ENCODE measurements around the gene GVQW3. TPM values are rescaled to one million over a fixed set of nuclear protein-coding genes. Genes with fewer than 3 reads are reported as not detected.

GVQW3 gene
- total and polyA plus RNA-seq, 2 of the 8 experiments (the other 6 are each of a cell fraction or from before 2014, with no cell fraction given), result 5.5 to 8.1 TPM

- Histone ChIP-seq H2BK5ac (ENCODE audit: low read depth, low read length) (no peak overlapping the region), H3K14ac (ENCODE audit: insufficient read length) (no peak overlapping the region), H3K18ac (ENCODE audit: extremely low read depth, low read length) (no peak overlapping the region), H3K4me3 (ENCODE audit: extremely low read depth in 1 of 4, insufficient read depth in 2 of 4, low read depth in 3 of 4, low read length in 4 of 4) (no peak overlapping the region), H2AFZ (ENCODE audit: low read length) (no peak overlapping the region), H2BK12ac (ENCODE audit: low read depth, low read length) (no peak overlapping the region), H3K9ac (replicated peaks in 1 of 4; ENCODE audit: extremely low read depth in 1 of 4, low read depth in 3 of 4, low read length in 3 of 4) (no peak overlapping the region), H3K36me3 (ENCODE audit: control insufficient read depth in 2 of 4, insufficient read depth in 4 of 4, low read length in 3 of 4) (no peaks in the 10 kb centered on the region), H4K8ac (ENCODE audit: extremely low read depth, insufficient read depth, low read length) (no peak overlapping the region), H4K20me1 (replicated peaks in 1 of 2; ENCODE audit: control insufficient read depth in 1 of 2, insufficient read depth in 2 of 2, low read length in 2 of 2) (peaks cover 0 to 1% of the 10 kb centered on the region in 2 experiments), H3K23me2 (ENCODE audit: low read depth, low read length) (no peaks in the 10 kb centered on the region), H3K4me1 (replicated peaks in 1 of 4; ENCODE audit: control insufficient read depth in 3 of 4, insufficient read depth in 4 of 4, low read length in 3 of 4) (no peaks in the 10 kb centered on the region), H3K23ac (ENCODE audit: insufficient read length) (no peak overlapping the region), H3K4ac (replicated peaks; ENCODE audit: insufficient read length, low read depth, low read length) (no peak overlapping the region), H3K9me3 (ENCODE audit: insufficient read depth in 2 of 2, low read depth in 1 of 2, low read length in 1 of 2) (no peaks in the 10 kb centered on the region), H3K27me3 (replicated peaks in 1 of 4; ENCODE audit: control insufficient read depth in 3 of 4, extremely low read depth in 1 of 4, insufficient read depth in 3 of 4, low read length in 3 of 4) (no peaks in the 10 kb centered on the region), H3K27ac (ENCODE audit: low read depth, low read length) (no peak overlapping the region), H3K79me1 (ENCODE audit: low read depth, low read length) (no peaks in the 10 kb centered on the region), H3K79me2 (ENCODE audit: control insufficient read depth in 1 of 2, insufficient read depth in 2 of 2, low read length in 2 of 2) (no peaks in the 10 kb centered on the region), H3K56ac (replicated peaks; ENCODE audit: insufficient read length, low read depth, low read length) (no peak overlapping the region), H2BK120ac (replicated peaks; ENCODE audit: low read depth, low read length) (no peak overlapping the region), H2AK5ac (ENCODE audit: low read depth, low read length) (no peak overlapping the region), H3K4me2 (ENCODE audit: insufficient read depth in 1 of 2, low read depth in 2 of 2, low read length in 2 of 2) (no peak overlapping the region), H4K91ac (replicated peaks; ENCODE audit: insufficient read length, low read length) (no peak overlapping the region), H4K5ac (ENCODE audit: insufficient read length, low read depth, low read length) (no peak overlapping the region), H2BK20ac (ENCODE audit: low read length) (no peak overlapping the region), H2BK15ac (ENCODE audit: low read length) (no peak overlapping the region)
- WGBS, 2 experiments (ENCODE audit: extremely low coverage in 1 of 2, insufficient coverage in 1 of 2, insufficient read length in 1 of 2, insufficient replicate concordance in 2 of 2, low coverage in 1 of 2, low lambda C conversion rate in 2 of 2, missing lambda C conversion rate in 1 of 2), result 86% methylated on average over 7 of the region's 7 CpGs; no CpG with 5 or more reads in 1 of the 2 experiments
- no peak for FAIRE-seq
- ChIA-PET POLR2A (ENCODE audit: partially characterized antibody) (interaction anchor here (1.0 to 1.7 kb wide), 3 partner anchors 10 to 51 kb away, joined by 3 to 6 read pairs (median 5); no protein-coding TSS in a partner anchor), CTCF (ENCODE audit: partially characterized antibody) (interaction anchor here (0.6 to 1.4 kb wide), 5 partner anchors 8 to 64 kb away, joined by 3 to 6 read pairs (median 4); no protein-coding TSS in a partner anchor)
- no peak for DNase-seq (ENCODE audit: low read depth in 1 of 2, low spot score in 2 of 2)
- TF ChIP-seq SP1 (IDR thresholded peaks at IDR 0.05; ENCODE audit: low read depth, low read length) (no peak), USF2 (IDR thresholded peaks at IDR 0.05; ENCODE audit: low read length) (no peak)
These were observed 10.8 kb downstream of the GVQW3 start for GRCh38 chr11:76391811-76392475.

Data from H1 (cell line).